Pons (tissue), 1 donor: ENCODE results near the gene PSMC3IP.
"Not testable (repeated sequence)": the region's sequence is repeated elsewhere in the genome, so short reads cannot be mapped to it uniquely, and the experiment has no call there.

ENCODE experiments used
- DNase-seq: peaks from one replicate; pipeline ENCODE4 v3.0.0-alpha.2; 2016; ENCODE audit warnings: low spot score

Gene PSMC3IP, protein sequence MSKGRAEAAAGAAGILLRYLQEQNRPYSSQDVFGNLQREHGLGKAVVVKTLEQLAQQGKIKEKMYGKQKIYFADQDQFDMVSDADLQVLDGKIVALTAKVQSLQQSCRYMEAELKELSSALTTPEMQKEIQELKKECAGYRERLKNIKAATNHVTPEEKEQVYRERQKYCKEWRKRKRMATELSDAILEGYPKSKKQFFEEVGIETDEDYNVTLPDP

DNA sequence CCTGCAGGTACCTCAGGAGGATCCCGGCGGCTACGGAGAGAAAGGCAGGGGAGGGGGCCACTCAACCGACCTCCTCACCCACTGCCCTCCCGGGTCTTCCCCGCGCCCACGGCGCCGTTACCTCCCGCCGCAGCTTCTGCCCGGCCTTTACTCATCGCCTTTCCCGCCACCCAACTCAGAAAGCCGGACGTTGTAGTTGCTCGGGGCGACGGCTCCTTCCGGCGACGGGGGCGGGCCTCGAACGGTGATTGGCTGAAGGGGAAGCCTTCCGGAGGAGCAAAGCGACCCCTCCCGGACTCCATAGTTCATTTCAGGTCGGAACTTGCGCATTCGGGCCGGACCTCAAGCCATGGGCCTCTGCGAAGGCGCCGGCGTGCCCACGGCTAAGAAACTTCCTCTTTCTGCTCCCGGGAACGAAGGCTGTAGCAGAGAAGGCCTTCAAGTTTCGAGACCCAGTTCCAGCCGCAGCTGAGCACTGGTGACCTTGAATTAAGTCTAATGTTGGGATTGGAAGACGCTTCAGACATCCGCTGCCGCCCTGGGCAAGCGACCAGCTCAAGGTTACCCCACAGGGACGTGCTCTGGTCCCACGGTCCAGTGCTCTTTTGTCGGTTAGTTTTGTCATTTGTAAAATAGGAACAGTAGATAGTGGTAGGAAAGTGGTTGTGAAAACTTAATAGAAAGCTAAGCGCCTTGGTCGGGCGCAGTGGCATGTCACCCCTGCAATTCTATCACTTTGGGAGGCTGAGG lies at the start of gene PSMC3IP:
Gene PSMC3IP (minus strand): TSS at position 198 of the 750 bp plus-strand sequence. CDS start 43 bp downstream, at position 155.
- DNase-seq = peak; percentile 93

DNA sequence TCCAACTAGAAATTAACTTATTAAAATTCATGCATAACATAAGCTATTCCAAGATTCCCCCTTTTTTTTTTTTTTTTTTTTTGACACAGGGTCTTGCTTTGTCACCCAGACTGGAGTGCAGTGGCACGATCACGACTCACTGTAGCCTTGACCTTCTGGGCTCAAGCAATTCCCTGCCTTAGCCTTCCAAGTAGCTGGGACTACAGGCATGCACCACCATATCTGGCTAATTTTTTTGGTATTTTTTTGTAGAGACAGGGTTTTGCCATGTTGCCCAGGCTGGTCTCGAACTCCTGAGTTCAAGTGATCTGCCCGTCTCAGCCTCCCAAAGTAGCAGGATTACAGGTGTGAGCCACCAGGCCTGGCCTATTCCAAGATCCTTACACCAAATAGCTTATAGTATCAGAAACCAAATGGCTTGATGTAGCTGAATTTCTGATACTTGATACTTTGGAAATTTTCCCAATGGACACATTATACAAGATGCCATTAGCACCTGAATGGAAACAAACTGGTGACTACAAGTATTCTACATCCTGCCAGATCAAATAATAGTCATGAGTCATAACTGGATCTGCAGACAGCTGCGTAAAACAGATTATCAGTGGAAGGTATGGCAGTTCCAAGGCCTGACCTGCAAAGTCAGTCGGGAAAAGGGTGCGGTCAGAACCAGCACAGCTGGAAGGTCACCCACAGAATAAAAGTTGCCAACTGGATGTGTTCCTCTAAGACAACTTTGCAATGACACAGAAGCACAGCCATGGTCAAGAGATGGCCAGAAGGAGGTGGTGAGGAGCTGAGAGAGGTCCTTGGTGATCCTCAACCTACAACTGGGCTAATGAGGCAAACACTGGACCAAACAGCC lies 46.4 kb upstream of the PSMC3IP start:
- no peak for DNase-seq

DNA sequence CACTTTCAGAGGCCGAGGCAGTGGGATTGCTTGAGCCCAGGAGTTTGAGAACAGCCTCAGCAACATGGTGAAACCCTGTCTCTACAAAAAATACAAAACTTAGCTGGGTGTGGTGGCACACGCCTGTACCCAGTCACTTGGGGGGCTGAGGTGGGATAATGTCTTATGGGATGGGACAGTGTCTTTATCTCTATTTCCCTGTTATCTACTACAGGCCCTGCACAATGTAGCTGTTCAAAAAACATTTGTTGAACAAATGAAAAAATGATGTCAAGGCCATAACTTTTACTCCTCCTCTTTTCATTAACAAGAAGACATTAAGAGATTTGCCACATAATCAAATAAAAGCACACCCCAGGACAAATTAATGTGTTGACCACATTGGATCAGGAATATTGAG lies 45.7 kb upstream of the PSMC3IP start:
- DNase-seq = no peak

DNA sequence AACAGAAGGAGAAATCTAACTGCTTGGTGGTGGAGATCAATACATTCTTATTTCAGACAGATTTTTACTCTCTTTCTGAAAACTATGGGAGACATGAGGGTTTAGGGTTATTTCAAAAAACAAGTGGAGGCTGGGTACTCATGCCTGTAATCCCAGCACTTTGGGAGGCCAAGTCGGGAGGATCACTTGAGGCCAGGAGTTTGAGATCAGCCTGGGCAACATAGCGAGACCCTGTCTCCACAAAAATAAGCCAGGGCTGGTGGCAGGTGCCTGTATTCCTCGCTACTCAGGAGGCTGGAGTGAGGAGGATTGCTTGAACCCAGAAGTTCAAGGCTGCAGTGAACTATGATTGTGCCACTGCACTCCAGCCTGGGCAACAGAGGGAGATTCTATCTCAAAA lies 44.5 kb upstream of the PSMC3IP start:
- DNase-seq = not testable (repeated sequence)

GRCh38 chr17:42618442-42619150 lies 41.1 kb upstream of the PSMC3IP start:
- DNase-seq = peak; percentile 14

DNA sequence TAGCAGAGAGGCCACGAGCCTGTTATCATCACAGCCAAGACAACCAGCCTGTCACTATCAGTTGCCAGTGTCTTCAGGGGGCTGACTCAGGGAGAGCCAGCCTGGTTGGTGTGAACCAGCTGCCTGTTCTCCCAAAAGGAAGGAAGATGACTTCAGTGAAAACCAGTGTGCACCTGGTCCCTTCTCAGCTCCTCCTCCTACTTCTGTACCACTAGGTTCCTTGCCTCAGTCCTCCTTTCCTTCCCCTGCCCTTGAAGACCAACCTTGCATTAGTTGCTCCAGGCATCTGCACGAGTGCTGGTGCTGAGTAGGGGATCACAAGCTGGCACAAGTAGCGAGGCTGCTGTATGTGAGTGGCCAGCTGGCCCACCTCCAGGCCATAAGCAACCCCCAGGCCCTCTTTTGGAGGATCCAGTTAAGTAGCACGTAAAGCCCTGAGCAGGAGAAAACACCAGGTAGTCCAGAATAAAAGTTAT lies 40.5 kb upstream of the PSMC3IP start:
- no peak for DNase-seq

DNA sequence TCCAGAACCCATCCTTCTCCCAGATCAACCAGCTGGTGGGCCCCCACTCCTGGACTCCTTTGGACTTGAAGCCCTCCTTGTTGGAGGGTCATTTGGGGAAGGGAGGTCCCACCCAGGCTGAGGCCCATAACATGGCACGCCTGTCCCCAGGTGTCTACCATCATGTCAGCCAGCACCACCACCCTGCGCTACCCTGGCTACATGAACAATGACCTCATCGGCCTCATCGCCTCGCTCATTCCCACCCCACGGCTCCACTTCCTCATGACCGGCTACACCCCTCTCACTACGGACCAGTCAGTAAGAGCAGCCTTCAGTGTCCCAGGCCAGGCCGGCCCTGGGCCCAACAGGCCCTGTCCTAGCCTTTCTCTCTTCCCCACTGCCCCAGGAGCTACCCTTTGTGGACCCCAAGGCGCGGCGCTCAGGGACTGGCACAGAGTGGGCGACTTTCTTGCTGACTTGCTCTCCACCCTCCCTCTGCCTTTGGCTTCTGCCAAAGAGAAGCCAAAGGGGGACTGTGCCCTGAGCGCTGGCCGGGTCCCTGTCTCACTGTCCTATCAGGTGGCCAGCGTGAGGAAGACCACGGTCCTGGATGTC lies 36.3 kb upstream of the PSMC3IP start:
- no peak for DNase-seq

DNA sequence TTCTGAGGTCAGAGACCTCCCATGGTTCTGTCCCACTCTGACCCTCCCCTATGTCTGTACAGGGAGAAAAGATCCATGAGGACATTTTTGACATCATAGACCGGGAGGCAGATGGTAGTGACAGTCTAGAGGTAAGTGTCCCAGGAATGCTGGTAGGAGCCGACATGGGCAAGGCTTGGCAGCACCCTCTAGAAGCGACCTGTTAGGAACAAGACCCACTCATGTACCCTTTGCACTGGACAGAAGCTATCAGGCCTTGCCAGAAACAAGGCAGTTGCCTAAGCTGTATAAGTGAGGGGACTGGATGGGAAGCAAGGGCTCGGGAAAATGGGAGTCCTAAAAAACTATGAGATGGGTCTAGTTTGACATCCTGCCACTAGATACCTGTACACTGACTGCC lies 34.5 kb upstream of the PSMC3IP start:
- DNase-seq = no peak

GRCh38 chr17:42609814-42610801 lies 32.6 kb upstream of the PSMC3IP start:
- peak; percentile 3 for DNase-seq

- peak; percentile 99 for DNase-seq
These were observed 31.8 kb upstream of the PSMC3IP start, which contains the start of the genes RETREG3 and TUBG1 for GRCh38 chr17:42609182-42609813. Gene RETREG3, minus strand, starts transcription at chr17:42609374. Its CDS starts 50 bp downstream, at chr17:42609324. Gene TUBG1, plus strand, starts transcription at chr17:42609683. Its CDS starts 55 bp downstream, at chr17:42609738.

DNA sequence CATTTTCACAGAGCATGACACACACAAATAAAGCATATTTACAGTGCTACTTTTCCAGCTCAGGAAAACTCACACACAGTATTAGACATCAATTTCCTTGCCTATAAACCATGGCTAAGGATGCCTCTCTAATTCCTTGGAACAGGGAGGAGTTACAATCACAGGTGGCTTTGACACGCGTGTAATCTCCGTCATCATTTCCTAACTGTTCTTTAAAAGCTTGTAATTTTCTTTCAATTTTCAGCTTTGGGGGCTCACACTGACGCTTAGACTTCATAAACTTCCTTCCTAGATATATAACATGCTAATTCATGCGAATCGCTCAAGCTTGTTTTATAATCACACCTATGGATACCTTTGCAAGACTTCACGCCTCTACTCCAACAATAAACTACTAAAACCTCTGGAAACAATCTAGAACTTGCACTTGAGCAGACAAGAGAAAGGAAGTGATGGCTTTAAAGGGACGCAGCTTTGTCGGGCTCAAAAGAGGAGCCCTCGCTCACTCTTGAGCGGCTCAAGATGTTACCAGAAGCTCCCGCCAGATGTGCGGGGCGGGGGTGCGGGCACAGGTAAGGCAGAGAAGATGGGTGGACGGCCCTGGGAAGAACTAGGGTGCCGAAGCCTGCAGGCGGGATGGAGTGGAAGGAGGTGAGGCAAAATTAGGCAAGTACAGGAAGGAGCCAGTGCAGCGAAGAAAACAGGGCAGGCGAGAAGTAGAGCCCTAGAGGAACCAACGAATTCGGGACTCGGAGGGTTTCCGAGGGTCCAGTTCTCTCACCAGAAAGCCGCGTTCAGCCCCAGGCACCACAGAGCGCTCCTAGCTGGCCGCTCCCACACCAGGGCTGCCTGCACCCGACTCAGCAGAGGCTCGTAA lies 31.0 kb upstream of the PSMC3IP start:
- peak; percentile 6 for DNase-seq

GRCh38 chr17:42607769-42608168 lies 30.2 kb upstream of the PSMC3IP start:
- no peak for DNase-seq

DNA sequence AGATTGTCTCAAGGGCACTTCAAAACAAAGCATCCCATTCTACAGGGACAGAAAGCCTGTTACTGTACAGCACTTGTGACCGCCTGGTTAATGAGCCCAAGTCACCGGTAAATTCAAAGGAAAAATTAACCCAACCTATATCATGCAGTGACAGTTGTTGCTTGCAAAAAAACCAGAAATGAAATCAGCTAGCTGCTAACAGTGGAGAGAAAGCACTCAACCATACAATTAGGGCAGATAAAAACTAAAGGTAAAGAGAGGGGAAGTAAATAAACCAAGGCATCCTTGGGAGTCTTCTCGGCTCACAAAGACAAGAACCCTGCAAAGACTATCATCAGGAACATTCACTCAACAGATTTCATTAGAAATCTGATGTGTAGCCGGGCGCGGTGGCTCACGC lies 25.8 kb upstream of the PSMC3IP start:
- no peak for DNase-seq

- DNase-seq = no peak
These were observed 21.4 kb upstream of the PSMC3IP start for GRCh38 chr17:42598905-42599304.

GRCh38 chr17:42596386-42596785 lies 18.9 kb upstream of the PSMC3IP start:
- DNase-seq = no peak

GRCh38 chr17:42591411-42591810 lies 13.9 kb upstream of the PSMC3IP start:
- DNase-seq = no peak

- no peak for DNase-seq
These were observed 13.4 kb upstream of the PSMC3IP start for GRCh38 chr17:42590886-42591285.

- DNase-seq = no peak
These were observed 9.1 kb upstream of the PSMC3IP start for GRCh38 chr17:42586514-42587230.
